Lower lobe of right lung (tissue), 2 donors: ENCODE data around the gene ASB9. TPM values are rescaled to one million over a fixed set of nuclear protein-coding genes. Genes with fewer than 3 reads are reported as not detected.

ENCODE experiments used
- ATAC-seq, 2 donors: fragments of 200-7000 bp; cut with Tn5 transposase; one replicate each; pipeline ENCODE4 v1.9.1; 2020 to 2022; ENCODE audit warnings: mild to moderate bottlenecking in 2 of 2, moderate library complexity in 2 of 2
- DNase-seq: peaks from one replicate; pipeline ENCODE4 v3.0.0-alpha.2; 2020
- H3K27ac ChIP-seq: fragments of 200-600 bp; one replicate; pipeline ENCODE4 v1.8.0; 2022
- H3K27me3 ChIP-seq: fragments of 200-600 bp; one replicate; pipeline ENCODE4 v1.8.0; 2022; ENCODE audit warnings: low read depth
- H3K36me3 ChIP-seq: fragments of 200-600 bp; one replicate; pipeline ENCODE4 v1.8.0; 2022; ENCODE audit warnings: mild to moderate bottlenecking
- H3K4me1 ChIP-seq: fragments of 200-600 bp; one replicate; pipeline ENCODE4 v1.8.0; 2022
- H3K4me3 ChIP-seq: fragments of 200-600 bp; one replicate; pipeline ENCODE4 v1.8.0; 2022; ENCODE audit warnings: mild to moderate bottlenecking
- H3K9me3 ChIP-seq: fragments of 200-600 bp; one replicate; pipeline ENCODE4 v1.8.0; 2022
- intact Hi-C: fragments of 100-400 bp; cut with DNase I; formaldehyde crosslinking; loops from one replicate; pipeline ENCODE4 v1.11.0; 2022
- long read RNA-seq: library from polyadenylated mRNA; unstranded; transcript quantifications from one replicate; pipeline ENCODE4 v2.0.0, GENCODE V29; 2021
- total RNA-seq: library from RNA; stranded (reverse); fragmentation: NEBNext Ultra II Directional; extraction: Animal tissue kit (Norgen Biotek cat#: 25700); gene quantifications from one replicate; pipeline ENCODE4 v1.2.1, GENCODE V29; 2021
- TF ChIP-seq, protein P1 (sequence below): fragments of 200-600 bp; IDR thresholded peaks from one replicate; pipeline ENCODE4 v1.8.0; 2022; ENCODE audit warnings: antibody characterized with exemption, mild to moderate bottlenecking
- donor health status: DM: no; HTN: yes; CAD: no; lungs with severe emphysema.

Gene ASB9, protein sequence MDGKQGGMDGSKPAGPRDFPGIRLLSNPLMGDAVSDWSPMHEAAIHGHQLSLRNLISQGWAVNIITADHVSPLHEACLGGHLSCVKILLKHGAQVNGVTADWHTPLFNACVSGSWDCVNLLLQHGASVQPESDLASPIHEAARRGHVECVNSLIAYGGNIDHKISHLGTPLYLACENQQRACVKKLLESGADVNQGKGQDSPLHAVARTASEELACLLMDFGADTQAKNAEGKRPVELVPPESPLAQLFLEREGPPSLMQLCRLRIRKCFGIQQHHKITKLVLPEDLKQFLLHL
- total RNA-seq: 6.0 TPM
- long read RNA-seq, partial matches to known transcripts: 1 of 8 reads
- long read RNA-seq, other reads (novel, unspliced or antisense): 0 of 8 reads

DNA sequence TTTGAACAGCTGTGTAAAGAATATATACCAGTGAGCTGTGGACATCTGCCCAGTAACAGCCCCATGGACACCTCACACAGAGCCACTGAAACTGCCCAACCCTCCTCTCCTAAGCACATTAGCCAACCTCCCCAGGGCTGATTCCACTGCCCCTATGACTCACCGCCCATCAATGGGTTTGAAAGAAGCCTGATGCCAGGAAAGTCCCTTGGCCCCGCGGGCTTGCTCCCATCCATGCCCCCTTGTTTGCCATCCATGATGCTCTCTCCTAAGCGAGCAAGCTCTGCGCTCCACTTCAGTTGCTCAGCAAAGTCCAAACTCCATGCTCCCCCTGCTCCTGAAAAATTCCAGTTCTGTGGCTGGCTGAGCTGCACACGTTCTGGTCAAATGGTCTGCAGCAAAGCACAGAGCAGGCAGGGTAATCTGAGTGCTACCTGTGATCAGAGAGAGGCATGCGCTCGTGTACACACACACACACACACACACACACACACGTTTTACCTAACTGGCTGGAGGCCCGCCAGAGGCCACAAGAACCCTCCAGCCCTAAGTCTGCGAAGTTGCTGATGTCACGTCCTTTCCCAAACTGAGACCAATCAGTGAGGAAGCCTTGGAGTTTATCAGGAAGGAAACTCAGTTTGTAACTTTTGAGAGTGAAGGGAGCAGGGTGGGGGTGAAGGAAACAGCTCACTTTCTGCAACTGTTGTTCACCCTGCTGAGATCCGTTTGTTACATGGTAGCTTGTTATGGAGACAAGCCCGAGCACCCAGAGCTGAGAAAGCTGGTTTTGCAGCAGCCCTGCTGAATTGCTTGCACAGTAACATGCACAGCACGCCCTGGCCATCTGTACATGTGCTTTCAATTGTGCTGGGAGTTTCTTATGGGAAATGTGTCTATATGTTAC, at the start of gene ASB9:
Gene ASB9 (minus strand): TSS at position 466 of the 904 bp plus-strand sequence. CDS start 209 bp downstream, at position 257.
- peak within 1 kb of the TSS; percentile 28 for H3K4me3 ChIP-seq
- DNase-seq: peak; percentile 67
- no peaks in the 10 kb centered on the region for H3K27me3 ChIP-seq
- no peaks in the 10 kb centered on the region for H3K4me1 ChIP-seq
- H3K9me3 ChIP-seq: no peaks in the 10 kb centered on the region
- peak; percentile 93 to 94 for ATAC-seq
- no peaks in the 10 kb centered on the region for H3K36me3 ChIP-seq
- intact Hi-C loops: no loop called here
- TF ChIP-seq, protein P1, sequence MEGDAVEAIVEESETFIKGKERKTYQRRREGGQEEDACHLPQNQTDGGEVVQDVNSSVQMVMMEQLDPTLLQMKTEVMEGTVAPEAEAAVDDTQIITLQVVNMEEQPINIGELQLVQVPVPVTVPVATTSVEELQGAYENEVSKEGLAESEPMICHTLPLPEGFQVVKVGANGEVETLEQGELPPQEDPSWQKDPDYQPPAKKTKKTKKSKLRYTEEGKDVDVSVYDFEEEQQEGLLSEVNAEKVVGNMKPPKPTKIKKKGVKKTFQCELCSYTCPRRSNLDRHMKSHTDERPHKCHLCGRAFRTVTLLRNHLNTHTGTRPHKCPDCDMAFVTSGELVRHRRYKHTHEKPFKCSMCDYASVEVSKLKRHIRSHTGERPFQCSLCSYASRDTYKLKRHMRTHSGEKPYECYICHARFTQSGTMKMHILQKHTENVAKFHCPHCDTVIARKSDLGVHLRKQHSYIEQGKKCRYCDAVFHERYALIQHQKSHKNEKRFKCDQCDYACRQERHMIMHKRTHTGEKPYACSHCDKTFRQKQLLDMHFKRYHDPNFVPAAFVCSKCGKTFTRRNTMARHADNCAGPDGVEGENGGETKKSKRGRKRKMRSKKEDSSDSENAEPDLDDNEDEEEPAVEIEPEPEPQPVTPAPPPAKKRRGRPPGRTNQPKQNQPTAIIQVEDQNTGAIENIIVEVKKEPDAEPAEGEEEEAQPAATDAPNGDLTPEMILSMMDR: no peak
- H3K27ac ChIP-seq: peak within 1 kb of the TSS; percentile 64

DNA sequence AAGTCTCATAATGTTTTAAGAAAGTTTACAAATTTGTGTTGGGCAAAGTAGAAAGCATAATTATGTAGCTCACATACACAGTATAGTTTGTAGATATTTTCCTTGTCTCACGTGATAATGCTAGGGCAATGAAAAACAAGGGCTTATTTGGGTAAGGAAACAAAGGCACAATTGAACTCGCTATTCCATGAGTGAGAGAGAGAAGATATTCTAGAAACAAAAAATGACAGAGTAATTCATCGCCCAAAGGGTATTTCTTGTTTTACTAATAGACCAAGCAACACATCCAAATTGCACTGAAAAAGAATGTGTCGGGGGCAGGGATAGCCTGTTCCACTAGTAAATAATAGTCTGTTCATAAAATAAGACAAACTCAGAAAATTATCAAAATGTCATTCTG, 49.2 kb upstream of the ASB9 start:
- H3K4me1 ChIP-seq: peaks cover 5% of the 10 kb centered on the region
- intact Hi-C loops: no loop called here
- DNase-seq (no peak), ATAC-seq (no peak)
- H3K4me3 ChIP-seq: no peak overlapping the region
- peaks cover 24% of the 10 kb centered on the region for H3K36me3 ChIP-seq
- no peaks in the 10 kb centered on the region for H3K9me3 ChIP-seq
- no peak overlapping the region for H3K27ac ChIP-seq
- TF ChIP-seq, protein P1: no peak
- H3K27me3 ChIP-seq: no peaks in the 10 kb centered on the region

DNA sequence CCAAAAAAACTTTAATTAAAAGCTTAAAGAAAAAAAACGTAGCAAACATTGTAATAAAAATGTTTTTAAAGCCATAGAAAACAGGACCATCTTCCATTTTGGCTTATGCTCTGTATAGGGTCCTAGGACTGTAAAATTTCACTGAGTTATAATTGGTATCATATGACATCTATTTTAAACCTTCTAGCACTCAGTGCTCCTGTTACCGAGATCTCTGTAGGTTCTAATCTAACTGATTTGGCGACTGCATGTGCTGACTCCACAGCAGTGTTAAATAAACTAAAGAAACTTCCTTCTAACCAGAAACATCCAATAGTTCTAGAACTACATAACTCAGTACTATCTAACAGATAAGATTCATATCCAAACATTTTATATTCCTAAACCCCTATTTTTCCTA, 45.6 kb upstream of the ASB9 start, which contains the start of gene ASB11:
Gene ASB11 (minus strand): TSS at position 132 of the 400 bp plus-strand sequence. CDS start 35 bp downstream, at position 97.
- Histone ChIP-seq H3K36me3 (peaks cover 8% of the 10 kb centered on the region), H3K4me3 (no peak within 1 kb of the TSS), H3K27me3 (no peaks in the 10 kb centered on the region), H3K9me3 (no peaks in the 10 kb centered on the region), H3K4me1 (peaks cover 9% of the 10 kb centered on the region), H3K27ac (no peak within 1 kb of the TSS)
- intact Hi-C loops: no loop called here
- ATAC-seq (no peak), DNase-seq (no peak)
- TF ChIP-seq, protein P1: no peak

DNA sequence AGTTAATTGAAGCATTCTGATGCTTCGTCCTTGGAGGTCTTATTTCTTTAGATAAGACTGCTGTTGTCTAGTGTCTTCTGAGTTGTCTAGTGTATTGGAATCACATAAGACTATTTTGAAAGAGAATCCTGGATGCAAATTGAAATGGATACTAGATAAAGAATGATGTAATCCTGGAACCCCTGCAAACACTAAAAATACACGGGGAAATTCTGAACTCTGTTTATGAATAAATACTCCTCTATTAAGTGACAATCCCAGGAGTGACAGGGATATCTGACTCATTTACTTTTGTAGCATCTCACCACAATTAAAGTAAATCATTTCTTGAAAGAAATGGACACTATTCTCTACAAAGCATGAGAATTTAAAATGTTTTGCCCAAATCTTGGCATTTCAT, 44.6 kb upstream of the ASB9 start:
- Histone ChIP-seq H3K27me3 (no peaks in the 10 kb centered on the region), H3K36me3 (no peaks in the 10 kb centered on the region), H3K4me3 (no peak overlapping the region), H3K9me3 (no peaks in the 10 kb centered on the region), H3K4me1 (peaks cover 9% of the 10 kb centered on the region), H3K27ac (no peak overlapping the region)
- ATAC-seq: no peak
- no peak for DNase-seq
- TF ChIP-seq, protein P1: no peak
- intact Hi-C loops: no loop called here

DNA sequence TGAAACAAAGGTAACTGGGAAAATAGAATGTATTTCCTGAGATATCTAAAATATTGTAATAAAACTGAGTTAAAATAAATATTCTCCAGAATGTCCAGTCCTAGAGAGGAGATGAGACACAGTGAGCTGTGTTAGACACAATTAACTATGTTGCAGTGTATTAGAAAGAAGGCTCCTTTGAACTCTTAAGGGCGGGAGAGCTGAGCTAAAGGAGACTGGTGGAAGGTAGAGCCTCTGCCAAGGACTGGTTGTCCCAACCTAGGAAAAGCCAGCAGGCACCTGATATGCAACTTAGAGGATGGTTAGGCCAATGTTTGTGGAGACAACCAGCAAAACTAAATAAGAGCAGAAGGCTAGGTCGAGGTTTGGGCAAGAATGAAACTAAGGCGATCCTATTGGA, 41.2 kb upstream of the ASB9 start:
- H3K27me3 ChIP-seq: no peaks in the 10 kb centered on the region
- intact Hi-C loops: no loop called here
- no peak overlapping the region for H3K4me3 ChIP-seq
- TF ChIP-seq, protein P1: no peak
- no peak for ATAC-seq
- no peaks in the 10 kb centered on the region for H3K9me3 ChIP-seq
- DNase-seq: no peak
- H3K27ac ChIP-seq: peak overlapping the region; percentile 58
- H3K4me1 ChIP-seq: peaks cover 9% of the 10 kb centered on the region
- no peaks in the 10 kb centered on the region for H3K36me3 ChIP-seq
